OCI-LY7 (cell line): ENCODE measurements around the gene DKK3. TPM values are rescaled to one million over a fixed set of nuclear protein-coding genes. Genes with fewer than 3 reads are reported as not detected.

Source experiments
- BruUV-seq: library from RNA; stranded (reverse); fragments of 400-500 nt; replicated peaks from 2 replicates; lab custom pipeline; 2021; lab: Mats Ljungman, UMichigan
- CTCF ChIA-PET: fragments of 300-600 bp; sonication (Branson Sonifier 250); formaldehyde crosslinking; loops from one replicate; lab custom pipeline; 2022; ENCODE audit warnings: antibody characterized with exemption; ENCODE audit not compliant: unreplicated experiment; lab: Charles Lee
- POLR2A ChIA-PET: fragments of 300-600 bp; sonication (Branson Sonifier 250); formaldehyde crosslinking; loops from one replicate; lab custom pipeline; 2022; ENCODE audit warnings: antibody characterized with exemption; lab: Charles Lee
- DNase-seq: peaks from one replicate; pipeline ENCODE4 v3.0.0-alpha.2; 2015; ENCODE audit warnings: low spot score
- H2AFZ ChIP-seq: fragments of 200-600 bp; sonication (generic), shearing (Covaris generic); 2 replicates; pipeline ENCODE4 v1.6.1; 2014; ENCODE audit warnings: mild to moderate bottlenecking, antibody characterized with exemption, low read length, moderate library complexity
- H3K27ac ChIP-seq: fragments of 200-600 bp; sonication (generic); 2 replicates; pipeline ENCODE4 v1.5.1; 2014; ENCODE audit warnings: mixed run types, low read depth, mild to moderate bottlenecking, moderate library complexity, low read length, inconsistent platforms; ENCODE audit not compliant: poor library complexity, severe bottlenecking
- H3K36me3 ChIP-seq: fragments of 200-600 bp; sonication (generic); 2 replicates; pipeline ENCODE4 v1.6.1; 2014; ENCODE audit warnings: mild to moderate bottlenecking, antibody characterized with exemption, low read length, moderate library complexity, mixed read lengths; ENCODE audit not compliant: insufficient read depth
- H3K4me1 ChIP-seq: fragments of 200-600 bp; sonication (generic); 2 replicates; pipeline ENCODE4 v1.5.1; 2014; ENCODE audit warnings: mild to moderate bottlenecking, low read length; ENCODE audit not compliant: insufficient read depth, poor library complexity, severe bottlenecking
- H3K4me2 ChIP-seq: fragments of 200-600 bp; sonication (generic); 2 replicates; pipeline ENCODE4 v1.6.1; 2014; ENCODE audit warnings: mild to moderate bottlenecking, low read length
- H3K4me3 ChIP-seq: fragments of 200-600 bp; sonication (generic); 2 replicates; pipeline ENCODE4 v1.5.1; 2014; ENCODE audit warnings: mild to moderate bottlenecking, low read depth, low read length; ENCODE audit not compliant: poor library complexity, severe bottlenecking
- H3K79me2 ChIP-seq: fragments of 200-600 bp; sonication (generic); 2 replicates; pipeline ENCODE4 v1.6.1; 2016; ENCODE audit warnings: low read depth, mild to moderate bottlenecking, low read length, moderate library complexity, mixed read lengths; ENCODE audit not compliant: insufficient read depth
- H3K9me2 ChIP-seq: fragments of 200-600 bp; sonication (generic); 2 replicates; pipeline ENCODE4 v1.6.1; 2016; ENCODE audit warnings: mild to moderate bottlenecking, low read length, mixed read lengths; ENCODE audit not compliant: insufficient read depth
- H3K9me3 ChIP-seq: fragments of 200-600 bp; sonication (generic); 2 replicates; pipeline ENCODE4 v1.6.1; 2014; ENCODE audit warnings: mild to moderate bottlenecking, mixed run types, low read length, mixed read lengths
- H4K20me1 ChIP-seq: fragments of 200-600 bp; sonication (generic); 2 replicates; pipeline ENCODE4 v1.6.1; 2014; ENCODE audit warnings: mild to moderate bottlenecking, antibody characterized with exemption, low read length, moderate library complexity, mixed read lengths; ENCODE audit not compliant: insufficient read depth
- CTCF ChIP-seq: fragments of 200-600 bp; sonication (generic); conservative IDR thresholded peaks from 2 replicates; pipeline ENCODE4 v1.5.1; 2014; ENCODE audit warnings: mild to moderate bottlenecking, antibody characterized with exemption, low read length, moderate library complexity, mixed read lengths
- EZH2phosphoT487 ChIP-seq: fragments of 200-600 bp; sonication (generic); IDR thresholded peaks from 2 replicates; pipeline ENCODE4 v1.6.1; 2018; ENCODE audit warnings: low read depth, borderline replicate concordance, mild to moderate bottlenecking, mixed run types, antibody characterized with exemption, low read length, moderate library complexity, mixed read lengths
- intact Hi-C: fragments of 100-400 bp; cut with micrococcal nuclease; formaldehyde crosslinking; loops from one replicate; pipeline ENCODE4 v1.10.0; 2022; ENCODE audit not compliant: unreplicated experiment
- total RNA-seq, 2 experiments: library from RNA; depleted of rRNA in 1 of 2; stranded (reverse); fragments of >200 nt in 1 of 2; shearing (Covaris generic) in 1 of 2; gene quantifications; 2 replicates each; pipeline ENCODE4 v1.2.3, GENCODE V29; 2014 to 2022

Gene DKK3
- total RNA-seq, 2 experiments from 2014 or later = not detected

GRCh38 chr11:11989774-11990744, 18.4 kb downstream of the DKK3 start:
- H3K4me1 ChIP-seq = no peaks in the 10 kb centered on the region
- H3K27ac ChIP-seq = no peak overlapping the region
- H3K79me2 ChIP-seq = no peaks in the 10 kb centered on the region
- intact Hi-C loops = no loop called here
- H3K36me3 ChIP-seq = no peaks in the 10 kb centered on the region
- no peak for DNase-seq
- CTCF ChIA-PET = no interaction called here
- H3K4me3 ChIP-seq = no peak overlapping the region
- no peaks in the 10 kb centered on the region for H3K9me3 ChIP-seq
- H3K9me2 ChIP-seq = no peaks in the 10 kb centered on the region
- no peak overlapping the region for H2AFZ ChIP-seq
- TF ChIP-seq EZH2phosphoT487 (no peak), CTCF (no peak)
- no TSS peak for BruUV-seq
- H3K4me2 ChIP-seq = no peak overlapping the region
- POLR2A ChIA-PET = no interaction called here
- no peaks in the 10 kb centered on the region for H4K20me1 ChIP-seq

GRCh38 chr11:11988681-11989261, 19.7 kb downstream of the DKK3 start:
- Histone ChIP-seq H4K20me1 (no peaks in the 10 kb centered on the region), H3K4me1 (no peaks in the 10 kb centered on the region), H2AFZ (no peak overlapping the region), H3K4me2 (no peak overlapping the region), H3K79me2 (no peaks in the 10 kb centered on the region), H3K4me3 (no peak overlapping the region), H3K9me2 (no peaks in the 10 kb centered on the region), H3K36me3 (no peaks in the 10 kb centered on the region), H3K9me3 (no peaks in the 10 kb centered on the region), H3K27ac (no peak overlapping the region)
- ChIA-PET POLR2A (no interaction called here), CTCF (no interaction called here)
- no peak for DNase-seq
- no TSS peak for BruUV-seq
- TF ChIP-seq CTCF = no peak
- TF ChIP-seq EZH2phosphoT487 = no peak
- intact Hi-C loops = no loop called here
